SU-DHL-6 (cell line): ENCODE measurements around the gene CFAP251.

Source experiments
- H2AFZ ChIP-seq: fragments of 200-600 bp; sonication (generic); 2 replicates; pipeline ENCODE4 v1.6.1; 2014; ENCODE audit warnings: low read depth, mild to moderate bottlenecking, moderate library complexity, mixed read lengths, antibody characterized with exemption, low read length; ENCODE audit not compliant: severe bottlenecking
- H3F3A ChIP-seq: fragments of 200-600 bp; shearing (Covaris generic); 2 replicates; pipeline ENCODE4 v1.6.0; 2016; ENCODE audit warnings: antibody characterized with exemption, mild to moderate bottlenecking; ENCODE audit not compliant: insufficient read depth
- H3K27ac ChIP-seq: fragments of 200-600 bp; sonication (generic); 2 replicates; pipeline ENCODE4 v1.5.1; 2016; ENCODE audit warnings: low read depth, mild to moderate bottlenecking, low read length, moderate library complexity, mixed read lengths
- H3K27me3 ChIP-seq: fragments of 200-600 bp; sonication (generic), shearing (Covaris generic); 2 replicates; pipeline ENCODE4 v1.6.0; 2014; ENCODE audit warnings: mild to moderate bottlenecking, low read length
- H3K36me3 ChIP-seq: fragments of 200-600 bp; sonication (generic); 2 replicates; pipeline ENCODE4 v1.6.1; 2014; ENCODE audit warnings: mild to moderate bottlenecking, low read length, mixed read lengths
- H3K4me2 ChIP-seq: fragments of 300-600, 200-600 bp; shearing (Covaris generic), sonication (generic); 2 replicates; pipeline ENCODE4 v1.6.0; 2014; ENCODE audit warnings: low read length, low read depth, mild to moderate bottlenecking; ENCODE audit not compliant: poor library complexity, severe bottlenecking
- H3K4me3 ChIP-seq: fragments of 200-600 bp; sonication (generic); 2 replicates; pipeline ENCODE4 v1.5.1; 2014; ENCODE audit warnings: antibody characterized with exemption, low read length, mild to moderate bottlenecking, mixed read lengths; ENCODE audit not compliant: insufficient read depth, poor library complexity, severe bottlenecking
- H3K79me2 ChIP-seq: fragments of 200-600 bp; sonication (generic); 2 replicates; pipeline ENCODE4 v1.6.1; 2014; ENCODE audit warnings: mild to moderate bottlenecking, low read length, moderate library complexity; ENCODE audit not compliant: insufficient read depth
- H3K9ac ChIP-seq: fragments of 200-600 bp; sonication (generic); 2 replicates; pipeline ENCODE4 v1.7.0; 2014; ENCODE audit warnings: mild to moderate bottlenecking, low read length
- H3K9me2 ChIP-seq: fragments of 200-600 bp; sonication (generic); replicated peaks from 2 replicates; pipeline ENCODE4 v1.6.1; 2014; ENCODE audit warnings: low read length; ENCODE audit not compliant: insufficient read depth
- H3K9me3 ChIP-seq: fragments of 200-600 bp; sonication (generic); 2 replicates; pipeline ENCODE4 v1.6.1; 2014; ENCODE audit warnings: low read length, mixed read lengths; ENCODE audit not compliant: insufficient read depth
- H4K20me1 ChIP-seq: fragments of 200-600 bp; sonication (generic); 2 replicates; pipeline ENCODE4 v1.6.1; 2014; ENCODE audit warnings: low read depth, mild to moderate bottlenecking, antibody characterized with exemption, low read length, moderate library complexity, mixed read lengths
- CTCF ChIP-seq: fragments of 200-600 bp; sonication (generic); IDR thresholded peaks from one replicate; pipeline ENCODE4 v1.5.1; 2017; ENCODE audit warnings: antibody characterized with exemption, mild to moderate bottlenecking, low read length, moderate library complexity; ENCODE audit not compliant: insufficient read depth, poor library complexity, severe bottlenecking
- EZH2phosphoT487 ChIP-seq: fragments of 200-600 bp; sonication (generic), shearing (Covaris generic); conservative IDR thresholded peaks from 2 replicates; pipeline ENCODE4 v1.6.1; 2018; ENCODE audit warnings: mild to moderate bottlenecking, antibody characterized with exemption, low read length, moderate library complexity, mixed read lengths

CFAP251 gene

GRCh38 chr12:121898287-121898686, 20.1 kb upstream of the CFAP251 start:
- Histone ChIP-seq H3K27ac (no peak overlapping the region), H3K4me3 (no peak overlapping the region), H3K9me2 (no peaks in the 10 kb centered on the region), H3K36me3 (peaks cover 8% of the 10 kb centered on the region; the same call in 1 of the 2 replicates), H3K27me3 (no peaks in the 10 kb centered on the region), H3K4me2 (no peak overlapping the region), H3K9me3 (no peaks in the 10 kb centered on the region), H3F3A (0 out of 2 replicates have a peak, but pooled peaks cover 7% of the 10 kb centered on the region), H3K79me2 (peaks cover 19% of the 10 kb centered on the region), H2AFZ (no peak overlapping the region), H4K20me1 (no peaks in the 10 kb centered on the region), H3K9ac (no peak overlapping the region)
- TF ChIP-seq EZH2phosphoT487 = no peak
- TF ChIP-seq CTCF = no peak

- Histone ChIP-seq H2AFZ (no peak overlapping the region), H3F3A (no peaks in the 10 kb centered on the region), H4K20me1 (no peaks in the 10 kb centered on the region), H3K4me2 (no peak overlapping the region), H3K27me3 (no peaks in the 10 kb centered on the region), H3K9me3 (no peaks in the 10 kb centered on the region), H3K79me2 (0 out of 2 replicates have a peak, but pooled peaks cover 7% of the 10 kb centered on the region), H3K4me3 (no peak overlapping the region), H3K9me2 (no peaks in the 10 kb centered on the region), H3K36me3 (peaks cover 8% of the 10 kb centered on the region; the same call in 1 of the 2 replicates), H3K27ac (no peak overlapping the region), H3K9ac (no peak overlapping the region)
- TF ChIP-seq CTCF (no peak), EZH2phosphoT487 (no peak)
Observed at GRCh38 chr12:121899590-121899989, 18.8 kb upstream of the CFAP251 start.

GRCh38 chr12:121903202-121903601, 15.2 kb upstream of the CFAP251 start:
- Histone ChIP-seq H3K9me3 (no peaks in the 10 kb centered on the region), H3K36me3 (peaks cover 4% of the 10 kb centered on the region; the same call in 1 of the 2 replicates), H3K79me2 (no peaks in the 10 kb centered on the region; the same call in 1 of the 2 replicates), H3K27ac (no peak overlapping the region), H3K27me3 (no peaks in the 10 kb centered on the region), H3K4me3 (no peak overlapping the region), H2AFZ (no peak overlapping the region), H3K9ac (no peak overlapping the region), H3K9me2 (no peaks in the 10 kb centered on the region), H3F3A (no peaks in the 10 kb centered on the region), H4K20me1 (no peaks in the 10 kb centered on the region), H3K4me2 (no peak overlapping the region)
- TF ChIP-seq EZH2phosphoT487 = no peak
- no peak for TF ChIP-seq CTCF

- TF ChIP-seq CTCF (no peak), EZH2phosphoT487 (no peak)
- Histone ChIP-seq H3K27ac (no peak overlapping the region), H4K20me1 (no peaks in the 10 kb centered on the region), H3K4me3 (no peak overlapping the region), H3K79me2 (peaks cover 7% of the 10 kb centered on the region; the same call in 1 of the 2 replicates), H3K36me3 (peaks cover 4% of the 10 kb centered on the region; the same call in 1 of the 2 replicates), H3K4me2 (no peak overlapping the region), H3K9me3 (no peaks in the 10 kb centered on the region), H3K27me3 (no peaks in the 10 kb centered on the region), H3K9ac (no peak overlapping the region), H3K9me2 (no peaks in the 10 kb centered on the region), H3F3A (no peaks in the 10 kb centered on the region), H2AFZ (no peak overlapping the region)
Observed at GRCh38 chr12:121905746-121906145, 12.6 kb upstream of the CFAP251 start.
